HG02571 (cell line): ENCODE results near the gene PTPRJ.
A peak's percentile ranks its signal among the peaks of the same experiment; 100 is the strongest.

Experiments
- ATAC-seq: cut with Tn5 transposase; IDR thresholded peaks from one replicate; pipeline ENCODE4 v1.9.1; 2021; ENCODE audit warnings: mild to moderate bottlenecking, moderate library complexity; ENCODE audit not compliant: unreplicated experiment

The PTPRJ gene

DNA sequence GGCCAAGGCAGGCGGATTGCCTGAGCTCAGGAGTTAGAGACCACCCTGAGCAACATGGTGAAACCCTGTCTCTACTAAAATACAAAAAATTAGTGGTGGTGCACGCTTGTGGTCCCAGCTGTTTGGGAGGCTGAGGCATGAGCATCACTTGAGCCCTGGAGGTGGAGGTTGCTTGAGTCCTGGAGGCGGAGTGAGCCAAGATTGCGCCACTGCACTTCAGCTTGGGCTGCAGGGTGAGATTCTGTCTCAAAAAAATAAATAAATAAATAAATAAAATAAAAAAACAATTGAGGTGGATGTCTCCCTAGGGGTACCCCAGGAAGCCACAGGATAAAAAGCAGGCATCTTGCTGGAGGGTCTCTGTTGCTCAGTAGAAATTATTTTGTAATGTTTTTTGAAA is 14.1 kb downstream of the PTPRJ start:
- ATAC-seq, result no peak

GRCh38 chr11:47995360-47995769 is 15.0 kb downstream of the PTPRJ start:
- ATAC-seq, result no peak

GRCh38 chr11:47997063-47998053 is 17.0 kb downstream of the PTPRJ start:
- no peak for ATAC-seq

DNA sequence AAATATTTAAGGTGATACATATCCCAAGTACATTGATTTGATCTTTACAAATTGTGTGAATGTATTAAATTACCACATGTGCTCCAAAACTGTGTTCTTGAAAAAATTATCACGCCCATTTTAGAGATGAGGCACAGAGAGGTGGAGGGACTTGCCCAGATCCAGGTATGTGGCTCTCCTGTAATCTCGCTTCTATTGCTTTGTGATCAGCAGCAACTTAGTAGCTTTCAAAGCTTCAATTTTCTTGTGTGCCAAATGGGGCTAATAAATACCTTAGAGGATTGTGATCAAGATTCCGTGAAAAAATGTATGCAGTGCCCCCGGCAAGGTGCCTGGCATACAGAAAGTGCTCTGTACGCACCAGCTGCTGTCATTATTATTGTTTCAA is 18.0 kb downstream of the PTPRJ start:
- no peak for ATAC-seq

DNA sequence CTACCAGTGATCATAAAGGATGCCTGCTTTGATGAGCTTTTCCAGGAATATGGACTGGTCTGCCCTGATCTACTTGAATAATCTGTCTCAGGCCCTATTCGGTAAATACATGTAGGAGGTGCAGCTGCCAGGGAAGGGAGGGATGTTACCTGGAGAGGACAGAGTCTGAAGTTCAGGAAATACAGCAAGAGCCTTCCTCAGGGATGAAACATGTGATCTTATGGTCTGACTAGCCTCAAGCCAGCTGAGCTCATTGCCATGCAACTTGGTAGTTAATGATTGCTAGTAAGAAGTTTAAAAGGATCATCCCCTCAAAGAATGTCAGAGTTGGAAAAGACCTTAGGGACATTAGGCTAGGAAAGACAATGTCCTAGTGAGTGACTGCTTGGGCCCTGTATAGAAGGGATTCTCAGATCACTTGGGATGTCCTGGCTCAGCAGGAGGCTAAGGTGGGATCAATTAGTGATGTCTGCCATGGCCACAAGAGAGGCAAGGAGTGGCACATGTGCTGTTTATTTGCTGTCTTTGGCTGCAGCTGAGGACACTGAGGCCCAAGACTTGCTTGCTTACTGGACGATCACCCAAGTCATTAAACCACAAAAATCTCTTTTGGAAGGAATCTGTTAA is 18.5 kb downstream of the PTPRJ start:
- no peak for ATAC-seq

DNA sequence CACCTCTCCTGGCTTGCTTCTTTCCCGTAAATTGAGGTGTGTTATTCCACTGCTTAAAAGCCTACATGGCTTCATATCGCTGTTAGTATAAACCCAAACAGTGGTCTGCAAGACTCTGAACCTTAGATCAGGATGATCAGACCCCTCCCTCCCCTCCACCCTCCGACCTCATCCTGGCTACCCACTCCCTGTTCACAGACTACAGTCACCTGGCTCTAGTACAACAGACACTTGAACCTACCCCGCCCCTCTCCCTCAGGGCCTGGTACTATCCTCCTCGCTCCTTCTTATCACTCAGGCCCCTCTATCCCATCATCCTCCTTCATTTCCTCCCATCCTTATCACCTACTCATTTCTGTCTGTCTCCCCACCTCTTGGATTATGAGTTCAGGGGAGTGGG is 20.1 kb downstream of the PTPRJ start:
- no peak for ATAC-seq

DNA sequence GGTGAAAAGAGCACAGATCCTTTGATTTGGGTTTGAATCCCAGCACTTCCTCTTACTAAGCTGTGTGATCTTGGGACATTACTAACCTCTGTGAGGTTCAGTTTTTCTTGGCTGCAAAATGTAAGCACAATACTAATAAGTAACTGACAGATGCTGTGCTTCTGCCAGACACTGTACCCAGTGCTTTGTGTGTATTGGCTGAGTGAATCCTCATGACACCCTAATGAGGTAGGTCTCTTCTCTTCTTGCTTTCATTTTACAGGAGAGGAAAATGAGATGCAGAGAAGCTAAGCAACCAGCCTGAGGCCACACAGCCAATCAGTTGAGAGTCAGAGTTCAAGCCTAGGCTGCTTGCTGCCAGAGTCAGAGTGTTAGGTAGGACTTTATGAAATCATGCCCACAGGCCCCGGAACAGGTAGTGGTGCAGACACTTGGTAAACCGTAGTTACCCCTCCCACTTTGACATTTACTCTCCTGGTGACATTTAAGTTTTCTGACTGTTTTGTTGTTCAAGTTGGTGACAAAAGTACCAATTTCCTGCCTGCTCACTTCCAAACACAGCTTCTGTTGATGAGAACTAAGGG is 21.2 kb downstream of the PTPRJ start:
- ATAC-seq, result peak; percentile 48

GRCh38 chr11:48002561-48002960 is 22.2 kb downstream of the PTPRJ start:
- ATAC-seq, result no peak

- no peak for ATAC-seq
Observed at GRCh38 chr11:48003926-48004325, 23.6 kb downstream of the PTPRJ start.

DNA sequence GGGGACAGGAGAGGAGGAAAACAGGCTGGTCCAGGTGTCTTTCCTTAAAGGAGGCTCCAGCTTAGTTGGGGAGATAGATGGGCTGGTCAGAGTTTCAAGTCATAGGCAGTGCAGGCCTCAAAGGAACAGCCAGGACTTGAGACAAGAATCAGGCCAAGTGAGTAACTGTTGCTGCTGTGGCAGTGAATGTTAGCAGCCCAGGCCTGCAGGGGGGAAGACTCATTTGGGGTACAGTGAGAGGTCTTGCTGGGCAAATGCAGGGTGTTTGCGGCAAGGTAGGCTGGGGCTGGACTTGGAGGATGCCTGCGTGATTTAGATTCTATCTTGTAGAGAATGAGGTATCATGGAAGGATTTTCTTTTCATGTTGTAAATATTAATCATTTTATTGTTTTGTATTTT is 24.1 kb downstream of the PTPRJ start:
- ATAC-seq, result no peak

DNA sequence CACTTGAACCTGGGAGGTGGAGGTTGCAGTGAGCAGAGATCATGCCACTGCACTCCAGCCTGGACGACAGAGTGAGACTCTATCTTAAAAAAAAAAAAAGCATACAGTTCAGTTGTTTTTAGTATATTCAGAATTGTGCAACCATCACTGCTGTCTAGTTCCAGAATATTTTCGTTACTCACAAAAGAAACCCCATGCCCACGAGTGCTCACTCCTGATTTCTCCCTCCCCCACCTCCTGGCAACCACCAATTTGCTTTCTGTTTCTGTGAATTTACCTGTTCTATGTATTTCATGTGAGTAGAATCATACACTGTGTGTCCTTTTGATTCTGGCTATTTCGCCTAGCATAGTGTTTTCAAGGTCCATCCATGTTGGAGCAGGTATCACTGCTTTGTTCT is 24.8 kb downstream of the PTPRJ start:
- no peak for ATAC-seq

- no peak for ATAC-seq
Observed at GRCh38 chr11:48005831-48006270, 25.5 kb downstream of the PTPRJ start.

- ATAC-seq, result peak; percentile 43
Observed at GRCh38 chr11:48006301-48006992, 26.1 kb downstream of the PTPRJ start.

- no peak for ATAC-seq
Observed at GRCh38 chr11:48007677-48008076, 27.3 kb downstream of the PTPRJ start.

DNA sequence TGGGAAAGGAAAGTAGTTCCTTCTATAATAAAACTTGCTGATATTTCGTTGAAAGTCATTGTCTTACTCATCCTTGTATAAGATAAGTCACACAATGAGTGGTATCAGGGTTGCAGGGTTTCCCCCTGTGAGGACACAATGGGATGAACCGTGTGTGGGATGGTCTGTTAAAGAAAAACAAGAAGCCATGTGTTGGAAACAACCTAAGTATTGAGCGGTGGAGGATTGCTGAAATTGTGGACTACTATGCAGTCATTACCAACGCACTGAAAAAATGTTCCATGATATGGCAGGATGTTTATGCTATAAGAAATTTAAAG is 28.6 kb downstream of the PTPRJ start:
- no peak for ATAC-seq

DNA sequence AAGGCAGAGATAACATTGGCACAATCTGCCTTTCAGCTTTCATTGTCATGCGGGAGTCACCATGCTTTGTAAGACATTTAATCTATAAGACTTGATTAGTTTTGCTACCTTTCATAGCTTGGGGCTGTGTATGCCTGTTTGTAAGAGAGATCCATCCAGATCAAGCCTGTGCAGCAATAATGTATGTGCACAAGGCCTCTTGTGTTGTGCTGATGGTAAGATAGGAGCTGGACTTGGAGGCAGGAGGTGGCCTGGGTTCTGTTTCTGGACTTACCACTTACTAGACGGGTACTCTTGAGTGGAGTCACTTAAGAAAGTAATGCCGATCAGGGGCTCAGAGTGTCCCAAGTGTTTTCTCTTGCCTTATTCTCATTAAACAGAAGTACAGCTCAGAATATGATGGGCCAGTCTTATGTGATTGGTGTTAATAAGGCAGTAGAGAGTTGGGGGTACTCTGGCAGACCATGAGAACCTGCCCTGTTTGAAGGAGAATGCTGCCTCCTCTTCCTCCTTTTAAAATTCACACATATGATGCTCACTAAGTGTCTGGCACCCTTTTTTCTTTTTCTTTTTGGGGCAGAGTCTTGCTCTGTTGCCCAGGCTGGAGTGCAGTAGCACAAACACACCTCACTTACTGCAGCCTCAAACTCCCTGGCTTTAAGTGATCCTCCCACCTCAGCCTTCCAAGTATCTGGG is 30.9 kb downstream of the PTPRJ start:
- no peak for ATAC-seq

DNA sequence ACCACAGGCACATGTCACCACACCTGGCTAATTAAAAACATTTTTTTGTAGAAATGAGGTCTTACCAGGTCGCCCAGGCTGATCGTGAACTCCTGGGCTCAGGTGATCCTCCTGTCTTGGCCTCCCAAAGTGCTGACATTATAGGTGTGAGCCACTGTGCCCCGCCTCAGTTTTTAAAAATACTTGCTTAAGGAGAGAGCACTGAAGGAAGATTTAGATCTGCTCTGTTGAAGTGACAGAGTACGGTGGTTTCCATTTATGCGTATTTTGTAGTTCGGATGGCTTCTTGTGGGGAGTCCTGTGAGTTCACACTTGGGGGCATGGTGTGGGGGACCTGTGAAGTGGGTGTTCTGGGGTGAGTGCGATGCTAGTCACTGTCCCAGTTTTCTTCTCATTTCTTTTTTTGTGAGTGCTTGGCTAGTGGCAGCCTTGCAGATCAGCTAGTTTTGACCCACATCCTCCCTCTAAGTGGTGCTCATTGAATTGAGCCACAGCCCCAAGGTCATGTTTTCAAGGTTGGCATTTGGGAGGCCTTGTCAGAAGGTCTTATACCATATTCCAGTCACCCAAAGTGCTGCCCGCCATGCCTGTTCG is 31.5 kb downstream of the PTPRJ start:
- no peak for ATAC-seq

DNA sequence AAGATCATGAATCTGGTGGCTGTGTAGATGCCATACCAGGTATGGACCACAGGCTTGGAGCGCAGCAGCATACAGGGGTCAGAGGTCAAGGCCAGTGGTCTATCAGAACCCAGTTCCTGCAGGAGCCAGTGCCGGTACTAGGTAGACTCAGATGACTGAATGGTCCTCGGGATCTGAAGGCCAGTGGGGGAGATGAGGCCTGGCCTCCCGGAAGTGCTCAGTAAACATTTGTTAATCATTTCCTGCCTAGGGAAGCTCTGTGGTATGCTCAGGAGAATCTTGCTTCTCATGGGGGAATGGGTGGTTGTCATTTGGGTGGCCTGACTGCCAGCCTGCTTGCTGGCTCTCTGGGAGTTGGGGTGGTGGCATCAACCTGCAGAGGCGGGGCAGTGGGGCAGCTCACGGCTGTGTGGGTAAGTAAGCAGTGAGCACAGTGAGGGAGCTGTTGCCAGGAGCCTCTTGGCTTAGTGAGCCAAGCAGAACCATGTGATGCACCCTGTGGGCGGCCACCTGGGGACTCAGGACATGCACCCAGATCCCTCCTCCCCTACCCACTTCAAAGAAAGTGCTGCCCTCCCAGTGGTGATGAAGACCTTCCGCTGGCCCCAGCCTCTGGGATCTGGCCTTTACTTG is 33.0 kb downstream of the PTPRJ start:
- no peak for ATAC-seq

DNA sequence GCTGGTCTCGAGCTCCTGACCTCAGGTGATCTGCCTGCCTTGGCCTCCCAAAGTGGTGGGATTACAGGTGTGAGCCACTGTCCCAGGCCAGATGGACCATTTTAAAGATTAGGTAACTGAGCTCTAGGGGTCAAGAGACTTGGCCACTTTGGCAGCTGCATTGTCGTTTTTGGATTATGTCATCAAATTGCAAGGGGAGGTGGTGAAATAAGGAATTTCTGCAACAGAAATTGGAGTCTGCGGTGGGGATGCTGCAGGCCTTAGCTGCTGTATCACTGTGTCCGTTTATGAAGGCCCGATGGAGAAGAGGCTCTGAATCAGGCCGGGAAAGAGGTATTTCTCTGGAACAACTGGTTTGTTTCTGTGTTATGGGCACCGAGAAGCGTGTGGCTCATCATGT is 34.6 kb downstream of the PTPRJ start:
- no peak for ATAC-seq
